SK-MEL-5 (cell line): ENCODE data around the gene CA12. TPM values are rescaled to one million over a fixed set of nuclear protein-coding genes. Genes with fewer than 3 reads are reported as not detected.
"Not testable (repeated sequence)": the region's sequence is repeated elsewhere in the genome, so short reads cannot be mapped to it uniquely, and the experiment has no call there.

Experiments used
- DNase-seq: peaks from one replicate; pipeline ENCODE4 v3.0.0-alpha.2; 2016; ENCODE audit warnings: low read depth, low spot score
- in situ Hi-C: cut with HindIII; loops from 2 replicates; pipeline ENCODE4 v1.10.0; 2016; ENCODE audit warnings: low sequenced_read_pairs, high pct_unique_total_duplicates, low pct_unique_long_range_greater_than_20kb
- total RNA-seq: library from RNA; depleted of rRNA; stranded (reverse); fragments of >200 nt; shearing (Covaris generic); gene quantifications from 2 replicates; pipeline ENCODE4 v1.2.3, GENCODE V29; 2014

CA12 gene
- total RNA-seq, 1 experiment from 2014 or later: 17.4 TPM

DNA sequence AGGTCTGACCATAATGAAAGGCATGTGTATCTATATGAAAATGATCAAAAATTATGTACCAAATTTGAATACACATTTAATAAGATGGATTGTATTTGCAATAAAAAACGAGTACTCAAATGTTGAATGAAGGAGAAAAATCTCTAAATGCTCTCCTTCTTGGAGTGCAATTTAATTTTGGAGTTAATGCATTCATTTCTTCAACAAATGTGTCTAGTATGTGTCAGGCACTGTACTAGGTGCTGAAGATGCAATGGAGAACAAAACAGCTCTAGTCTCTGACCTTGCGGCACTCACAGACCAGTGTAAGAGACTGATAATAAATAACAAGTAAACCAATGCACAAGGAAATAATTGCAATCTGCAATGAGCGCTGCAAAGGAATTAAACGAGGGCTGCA, 28.8 kb downstream of the CA12 start:
- in situ Hi-C loops: no loop called here
- no peak for DNase-seq

DNA sequence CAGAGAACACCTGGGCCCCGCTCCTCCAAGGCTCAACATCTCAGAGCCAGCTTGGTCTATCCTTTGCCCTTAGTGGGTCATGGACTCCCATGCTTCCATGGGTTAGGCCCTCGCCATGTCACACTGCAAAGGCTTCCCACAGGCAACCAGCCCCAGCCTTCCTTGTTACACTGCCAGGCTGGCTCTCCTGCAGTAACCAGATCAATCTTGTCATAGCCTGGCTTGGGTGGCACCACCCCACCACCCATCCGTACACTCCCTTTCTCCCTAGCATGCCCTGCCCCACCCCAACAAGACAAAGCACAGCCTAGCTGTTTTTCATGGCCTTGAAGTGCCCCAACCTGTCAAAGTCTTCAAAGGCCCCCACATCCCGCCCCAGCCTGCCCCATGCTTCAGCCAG, 30.5 kb downstream of the CA12 start:
- no peak for DNase-seq
- in situ Hi-C loops: no loop called here

GRCh38 chr15:63350178-63350621, 31.4 kb downstream of the CA12 start:
- in situ Hi-C loops: no loop called here
- DNase-seq: no peak

DNA sequence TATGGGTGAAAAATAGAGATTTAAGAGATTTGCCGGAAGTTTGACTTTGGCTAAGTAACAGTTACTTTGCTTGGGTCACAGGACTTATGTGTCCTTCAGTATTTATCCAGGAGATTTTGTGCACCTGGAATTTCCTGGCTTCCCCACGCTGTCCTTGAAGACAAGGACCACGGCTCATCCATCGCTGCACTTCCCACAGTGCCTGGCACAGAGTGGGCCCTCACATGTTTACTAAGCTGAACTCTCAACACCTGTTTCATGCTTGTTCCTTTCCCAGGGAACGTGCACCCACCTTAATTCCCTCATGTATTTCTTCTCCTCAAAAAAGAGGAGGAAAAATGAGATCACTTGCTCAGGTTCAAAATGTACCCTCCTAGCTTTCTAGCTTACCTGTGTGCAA, 32.0 kb downstream of the CA12 start:
- in situ Hi-C loops: no loop called here
- DNase-seq: no peak

DNA sequence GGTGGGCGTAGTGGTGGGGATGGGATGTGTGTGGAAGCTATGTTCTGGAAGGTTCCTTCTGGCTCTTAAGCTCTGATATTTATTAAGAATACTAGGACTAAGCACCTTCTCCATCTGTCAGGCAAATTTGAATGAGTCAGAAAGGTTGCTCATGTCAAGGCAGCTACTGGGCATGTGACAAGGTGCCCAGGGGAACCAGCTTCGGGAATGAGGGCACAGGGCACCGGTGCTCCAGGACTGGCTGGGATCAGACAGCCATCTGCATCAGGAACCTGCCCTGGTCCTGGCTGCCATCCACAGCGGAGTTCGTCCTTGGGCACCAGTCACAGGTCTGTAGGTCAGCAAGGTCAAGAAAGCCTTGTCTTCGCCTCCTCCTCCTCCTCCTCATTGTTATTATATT, 32.5 kb downstream of the CA12 start:
- in situ Hi-C loops: no loop called here
- no peak for DNase-seq

DNA sequence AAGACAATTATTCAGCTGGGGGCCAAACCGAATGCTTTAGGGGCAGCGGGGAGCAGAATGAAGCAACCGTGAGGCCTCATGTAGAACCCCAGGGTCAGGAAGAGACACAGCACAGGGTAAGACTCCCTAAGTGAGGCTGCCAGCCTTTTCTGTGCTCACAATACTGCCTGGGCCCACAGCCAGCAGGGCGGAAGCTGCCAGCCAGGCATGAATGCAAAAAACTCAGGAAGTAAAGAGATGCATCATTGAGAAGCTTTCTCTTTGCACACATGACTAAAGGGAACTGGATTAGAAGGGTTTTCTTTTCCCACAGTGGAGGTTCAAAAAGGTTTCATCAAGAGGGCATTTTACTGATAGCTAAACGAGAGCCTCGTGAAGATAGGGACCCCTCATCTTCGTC, 33.3 kb downstream of the CA12 start:
- DNase-seq: peak; percentile 85
- in situ Hi-C loops: no loop called here

DNA sequence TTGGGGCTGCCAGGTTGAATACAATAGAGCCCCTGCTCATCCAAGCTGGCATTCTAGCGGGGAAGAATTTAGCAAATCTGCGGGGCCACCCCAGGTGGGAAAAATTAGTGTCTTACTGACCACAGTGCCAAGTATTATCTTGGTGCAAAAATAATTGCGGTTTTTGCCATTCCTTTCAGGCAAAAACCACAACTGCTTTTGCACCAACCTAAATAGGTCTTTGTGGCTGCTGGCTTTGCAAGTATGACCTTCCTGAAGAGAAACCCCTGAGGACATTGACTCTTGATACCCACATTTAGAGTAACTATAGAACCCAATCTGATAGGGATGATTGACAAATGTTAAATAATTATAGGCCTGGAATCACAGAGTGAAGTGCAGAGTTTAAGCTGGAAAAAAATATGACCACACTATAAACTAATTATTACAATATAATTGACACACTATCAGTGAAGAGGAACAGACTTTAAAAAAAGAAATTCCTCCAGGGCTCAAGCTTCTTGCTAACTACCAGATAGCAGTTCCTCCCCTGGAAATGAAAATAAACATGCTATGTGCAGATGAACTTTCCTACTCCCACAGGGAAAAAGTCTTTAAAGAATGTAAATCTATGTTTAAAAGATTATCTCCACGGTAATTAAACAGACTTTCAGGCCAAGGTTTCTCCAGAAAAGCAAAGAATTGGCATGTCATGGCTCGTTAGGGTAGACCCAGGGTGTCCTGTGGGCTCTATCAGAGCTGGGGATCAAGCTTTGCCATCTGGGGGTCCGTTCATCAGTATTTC, 34.4 kb downstream of the CA12 start:
- in situ Hi-C loops: no loop called here

DNA sequence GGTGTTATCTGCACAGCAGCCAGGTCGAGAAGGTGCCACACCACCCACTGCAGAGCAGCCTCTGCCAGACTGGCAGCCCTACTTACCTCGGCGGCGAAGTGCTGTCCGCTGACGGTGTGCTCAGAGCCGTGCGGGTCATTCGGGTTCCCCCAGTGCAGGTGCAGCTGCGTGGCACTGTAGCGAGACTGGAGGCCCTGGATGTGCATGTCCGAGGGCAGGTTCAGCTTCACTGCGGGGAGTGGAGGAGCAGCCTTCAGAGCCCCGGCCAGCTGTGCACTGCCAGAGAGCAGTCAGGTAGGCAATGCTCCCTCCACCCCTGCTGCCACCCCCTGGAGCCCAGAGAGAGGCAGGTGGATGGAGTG, 36.3 kb downstream of the CA12 start:
- no peak for DNase-seq
- in situ Hi-C loops: no loop called here

More for the DNA sequence above, 34.4 kb downstream of the CA12 start:
- peak; percentile 40 for DNase-seq

- in situ Hi-C loops: no loop called here
Observed at GRCh38 chr15:63344731-63345390, 36.8 kb downstream of the CA12 start.

GRCh38 chr15:63342996-63343562, 38.6 kb downstream of the CA12 start:
- in situ Hi-C loops: not testable (repeated sequence)
- DNase-seq: peak; percentile 97

More at GRCh38 chr15:63344731-63345390, 36.8 kb downstream of the CA12 start:
- no peak for DNase-seq

DNA sequence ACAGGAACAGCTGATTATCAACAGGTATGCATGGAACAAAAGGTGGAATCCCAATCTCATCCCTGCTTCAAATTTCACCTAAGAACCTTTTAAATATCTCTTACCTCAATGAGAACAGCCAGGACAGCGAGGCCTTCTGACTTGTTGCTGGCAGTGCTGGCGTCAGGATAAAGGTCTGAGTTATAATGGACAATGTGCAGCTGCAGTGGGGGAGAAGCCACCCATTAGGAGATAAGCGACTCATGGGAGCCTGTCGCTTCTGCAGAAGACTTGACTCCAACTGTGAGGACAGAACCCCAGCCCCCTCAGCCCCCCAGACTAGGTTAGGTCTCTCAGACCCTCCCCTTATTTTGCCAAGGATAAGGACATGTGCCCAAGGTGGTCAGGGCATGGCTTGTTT, 39.7 kb downstream of the CA12 start:
- no peak for DNase-seq
- in situ Hi-C loops: no loop called here

DNA sequence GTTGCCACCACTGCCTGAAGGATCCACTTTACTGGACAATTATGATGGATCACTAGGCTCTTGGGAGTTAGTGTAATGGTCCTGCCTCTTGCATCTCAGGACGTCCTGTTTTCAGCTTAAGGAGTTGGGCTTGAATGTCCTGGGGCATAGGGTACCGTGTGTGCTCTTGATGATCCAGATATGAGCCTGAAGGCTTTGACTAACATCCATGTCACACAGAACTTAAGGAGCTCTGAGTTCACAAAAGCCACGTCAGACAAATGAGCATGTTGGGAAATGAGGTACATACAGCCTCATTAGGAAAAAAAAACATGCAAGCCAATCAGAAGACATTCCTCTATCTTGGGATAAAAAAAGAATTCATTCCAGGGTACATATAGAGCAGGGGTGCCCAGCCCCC, 40.8 kb downstream of the CA12 start:
- in situ Hi-C loops: no loop called here
- DNase-seq: no peak

- DNase-seq: no peak
- in situ Hi-C loops: no loop called here
Observed at GRCh38 chr15:63340353-63340752, 41.3 kb downstream of the CA12 start.

- no peak for DNase-seq
- in situ Hi-C loops: no loop called here
Observed at GRCh38 chr15:63339836-63340235, 41.8 kb downstream of the CA12 start.

DNA sequence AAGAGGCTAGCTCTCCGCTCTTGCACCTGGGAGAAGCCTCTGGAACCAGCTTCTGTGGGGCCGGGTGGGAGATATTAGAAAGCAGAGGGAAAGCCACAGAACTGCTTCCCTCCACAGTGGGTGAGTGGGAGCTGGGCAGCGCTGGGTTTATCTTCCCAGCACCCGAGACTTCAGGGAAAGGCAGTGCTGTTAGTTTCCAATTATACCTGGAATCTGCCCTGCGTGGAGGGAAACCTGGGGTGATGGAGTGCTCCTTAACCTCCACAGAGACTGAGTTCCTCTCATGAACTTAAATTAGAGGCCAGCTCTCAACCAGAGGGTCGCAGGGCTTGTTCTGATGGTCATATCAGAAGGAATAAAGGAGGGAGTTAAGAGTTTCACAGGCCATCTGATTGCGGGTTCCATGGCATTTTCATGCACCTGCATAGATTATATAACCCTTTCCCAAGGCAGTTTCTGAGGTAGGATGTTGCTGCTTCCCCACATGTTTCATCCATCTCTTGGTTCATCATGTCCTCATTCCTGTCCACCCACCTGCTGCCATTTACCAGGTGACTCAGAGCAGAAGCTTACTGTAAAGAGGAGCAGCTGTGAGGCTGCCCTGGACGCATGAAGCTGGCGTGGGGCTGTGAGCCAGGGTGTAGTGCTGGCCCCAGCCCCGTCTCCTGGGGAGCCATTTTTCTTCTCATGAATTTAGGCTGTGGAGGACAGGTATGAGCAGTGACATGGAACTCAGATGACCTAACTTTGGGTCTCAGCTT, 42.5 kb downstream of the CA12 start:
- in situ Hi-C loops: no loop called here
- DNase-seq: no peak

GRCh38 chr15:63338170-63338569, 43.5 kb downstream of the CA12 start:
- in situ Hi-C loops: no loop called here
- DNase-seq: peak; percentile 58

DNA sequence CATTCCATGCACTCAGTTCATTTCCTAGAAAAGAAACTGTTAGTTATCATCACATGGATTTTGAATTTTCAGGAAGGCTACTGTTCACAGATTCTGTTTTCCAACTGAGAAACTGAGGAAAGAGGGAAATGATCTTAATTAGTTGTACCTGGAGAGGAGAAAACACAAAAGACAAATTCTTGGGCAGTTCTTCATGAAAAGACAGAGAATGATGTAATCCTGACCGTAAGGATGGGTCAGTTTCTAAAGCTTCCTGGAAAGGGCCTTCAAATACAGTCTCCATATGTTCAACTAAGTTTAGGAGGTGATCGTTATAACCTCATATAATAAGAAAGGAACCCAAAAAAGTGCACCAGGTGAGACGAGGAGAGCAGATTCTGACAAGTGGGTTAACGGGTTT, 44.6 kb downstream of the CA12 start:
- in situ Hi-C loops: no loop called here
- DNase-seq: no peak

GRCh38 chr15:63335543-63336240, 46.0 kb downstream of the CA12 start:
- in situ Hi-C loops: no loop called here
- DNase-seq: no peak
